ENCODE results near the gene JAKMIP1. TPM values are rescaled to one million over a fixed set of nuclear protein-coding genes. Genes with fewer than 3 reads are reported as not detected.

JAKMIP1 gene
- total RNA-seq, 2 donors from 2014 or later: 0.14 TPM

- intact Hi-C loops (cut with DNase I): no loop called here
- no peak for DNase-seq (ENCODE audit: low spot score)
These were observed 158.5 kb downstream of the JAKMIP1 start for GRCh38 chr4:6041800-6042199.

- DNase-seq (ENCODE audit: low spot score): no peak
- intact Hi-C loops (cut with DNase I): loop anchor here in 1 of 2 donors (5.0 kb wide), 1 partner anchor 1124 kb away; no protein-coding TSS in a partner anchor
These were observed 161.6 kb downstream of the JAKMIP1 start for GRCh38 chr4:6038711-6039110.

- intact Hi-C loops (cut with DNase I): loop anchor here in 1 of 2 donors (5.0 kb wide), 1 partner anchor 1127 kb away; no protein-coding TSS in a partner anchor
- DNase-seq (ENCODE audit: low spot score): no peak
These were observed 164.6 kb downstream of the JAKMIP1 start for GRCh38 chr4:6035786-6036185.

- DNase-seq (ENCODE audit: low spot score): no peak
- intact Hi-C loops (cut with DNase I): no loop called here
These were observed 167.0 kb downstream of the JAKMIP1 start for GRCh38 chr4:6033381-6033780.

GRCh38 chr4:6032249-6033244 lies 167.8 kb downstream of the JAKMIP1 start:
- intact Hi-C loops (cut with DNase I): no loop called here
- DNase-seq (ENCODE audit: low spot score): peak; percentile 66

- intact Hi-C loops (cut with DNase I): no loop called here
- peak; percentile 49 for DNase-seq (ENCODE audit: low spot score)
These were observed 168.5 kb downstream of the JAKMIP1 start for GRCh38 chr4:6031846-6032245.

GRCh38 chr4:6030679-6031078 lies 169.7 kb downstream of the JAKMIP1 start:
- peak; percentile 79 for DNase-seq (ENCODE audit: low spot score)
- intact Hi-C loops (cut with DNase I): no loop called here

- DNase-seq (ENCODE audit: low spot score): no peak
- intact Hi-C loops (cut with DNase I): no loop called here
These were observed 171.1 kb downstream of the JAKMIP1 start for GRCh38 chr4:6029254-6029653.

- no peak for DNase-seq (ENCODE audit: low spot score)
- intact Hi-C loops (cut with DNase I): no loop called here
These were observed 172.2 kb downstream of the JAKMIP1 start for GRCh38 chr4:6028168-6028567.

- intact Hi-C loops (cut with DNase I): no loop called here
- DNase-seq (ENCODE audit: low spot score): no peak
These were observed 173.0 kb downstream of the JAKMIP1 start for GRCh38 chr4:6027392-6027791.

- no peak for DNase-seq (ENCODE audit: low spot score)
- intact Hi-C loops (cut with DNase I): no loop called here
These were observed 175.9 kb downstream of the JAKMIP1 start for GRCh38 chr4:6024313-6024960.

GRCh38 chr4:6023731-6024130 lies 176.6 kb downstream of the JAKMIP1 start:
- intact Hi-C loops (cut with DNase I): no loop called here

GRCh38 chr4:6022607-6023288 lies 177.6 kb downstream of the JAKMIP1 start:
- no peak for DNase-seq (ENCODE audit: low spot score)
- intact Hi-C loops (cut with DNase I): no loop called here

More at GRCh38 chr4:6023731-6024130, 176.6 kb downstream of the JAKMIP1 start:
- no peak for DNase-seq (ENCODE audit: low spot score)

- intact Hi-C loops (cut with DNase I): no loop called here
- peak; percentile 73 for DNase-seq (ENCODE audit: low spot score)
These were observed 178.3 kb downstream of the JAKMIP1 start for GRCh38 chr4:6021831-6022606.

GRCh38 chr4:6020613-6021012 lies 179.7 kb downstream of the JAKMIP1 start:
- no peak for DNase-seq (ENCODE audit: low spot score)
- intact Hi-C loops (cut with DNase I): no loop called here

GRCh38 chr4:6019316-6020263 lies 180.8 kb downstream of the JAKMIP1 start:
- no peak for DNase-seq (ENCODE audit: low spot score)
- intact Hi-C loops (cut with DNase I): no loop called here

GRCh38 chr4:6018331-6018730 lies 182.0 kb downstream of the JAKMIP1 start, which contains the start of gene C4orf50:
Gene C4orf50 (minus strand): TSS chr4:6018431.
- intact Hi-C loops (cut with DNase I): no loop called here
- no peak for DNase-seq (ENCODE audit: low spot score)

- peak; percentile 60 for DNase-seq (ENCODE audit: low spot score)
- intact Hi-C loops (cut with DNase I): no loop called here
These were observed 182.5 kb downstream of the JAKMIP1 start for GRCh38 chr4:6017800-6018199.

Measured in posterior vena cava (tissue), 2 donors.